AG04450 (cell line): Measurements from ENCODE around the gene ANXA8L1. TPM values are rescaled to one million over a fixed set of nuclear protein-coding genes. Genes with fewer than 3 reads are reported as not detected.
"Not testable (repeated sequence)": the region's sequence is repeated elsewhere in the genome, so short reads cannot be mapped to it uniquely, and the experiment has no call there.

ENCODE experiments used
- CTCF ChIA-PET: fragments of 300-600, 350-600 bp; formaldehyde crosslinking; extraction: SDS; loops from one replicate; lab custom pipeline; 2022; ENCODE audit warnings: antibody characterized with exemption, inconsistent platforms; lab: Charles Lee
- POLR2A ChIA-PET: fragments of 350-600 bp; formaldehyde crosslinking; extraction: SDS; loops from one replicate; lab custom pipeline; 2021; ENCODE audit warnings: antibody characterized with exemption, inconsistent platforms; lab: Yijun Ruan, JAX
- DNase-seq: peaks from one replicate; pipeline ENCODE4 v3.0.0-alpha.2; 2011; ENCODE audit warnings: low read depth, low spot score
- H3K27ac ChIP-seq: one replicate; pipeline ENCODE4 v1.5.1; 2012; ENCODE audit warnings: low read depth, low read length, control low read depth
- H3K27me3 ChIP-seq: one replicate; pipeline ENCODE4 v1.6.0; 2012; ENCODE audit warnings: low read length; ENCODE audit not compliant: control insufficient read depth, insufficient read depth
- H3K4me3 ChIP-seq: 2 replicates; pipeline ENCODE4 v1.5.1; 2011; ENCODE audit warnings: mild to moderate bottlenecking, low read depth, low read length, control low read depth
- H3K9me3 ChIP-seq: 2 replicates; pipeline ENCODE4 v1.5.1; 2012; ENCODE audit warnings: low read length; ENCODE audit not compliant: control insufficient read depth, insufficient read depth
- polyA plus RNA-seq: library from polyadenylated mRNA; depleted of rRNA; stranded (reverse); fragments of >200 nt; gene quantifications from 2 replicates; pipeline ENCODE4 v1.2.3, GENCODE V29; 2011

ANXA8L1 gene
- polyA plus RNA-seq, 1 experiment: 0.06 TPM

DNA sequence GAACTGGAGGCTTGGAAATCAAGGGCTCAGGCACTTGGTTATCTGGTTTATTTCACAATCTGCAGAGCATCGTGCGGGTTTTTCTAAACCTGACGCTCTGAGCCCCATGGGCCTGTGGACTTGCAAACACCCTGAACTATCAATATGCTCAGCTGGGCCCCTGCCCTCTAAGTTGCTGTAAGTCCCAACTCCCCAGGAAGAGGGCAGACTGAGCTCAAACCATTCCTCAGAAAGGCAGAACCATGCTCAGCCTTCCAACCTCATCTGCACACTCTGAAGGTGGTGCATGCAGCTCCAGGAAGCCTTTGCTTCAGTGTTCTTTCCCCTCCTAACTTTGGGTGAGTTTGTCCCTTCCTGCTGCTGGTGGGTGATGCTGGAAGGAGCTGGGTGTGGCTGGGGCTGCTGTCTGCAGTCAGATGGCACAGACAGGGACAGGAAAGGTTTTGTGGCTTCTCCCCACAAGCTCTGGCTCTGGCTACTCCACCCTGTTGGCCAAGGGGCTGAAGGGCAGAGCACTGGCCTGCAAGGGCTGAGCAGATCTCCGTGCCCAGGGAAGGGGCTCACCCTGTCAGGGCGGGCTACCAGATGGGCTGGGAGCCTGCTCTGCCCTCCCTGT lies 3.8 kb downstream of the ANXA8L1 start:
- POLR2A ChIA-PET, H3K27me3 ChIP-seq, H3K4me3 ChIP-seq, CTCF ChIA-PET, H3K27ac ChIP-seq, H3K9me3 ChIP-seq, DNase-seq: not testable (repeated sequence)

DNA sequence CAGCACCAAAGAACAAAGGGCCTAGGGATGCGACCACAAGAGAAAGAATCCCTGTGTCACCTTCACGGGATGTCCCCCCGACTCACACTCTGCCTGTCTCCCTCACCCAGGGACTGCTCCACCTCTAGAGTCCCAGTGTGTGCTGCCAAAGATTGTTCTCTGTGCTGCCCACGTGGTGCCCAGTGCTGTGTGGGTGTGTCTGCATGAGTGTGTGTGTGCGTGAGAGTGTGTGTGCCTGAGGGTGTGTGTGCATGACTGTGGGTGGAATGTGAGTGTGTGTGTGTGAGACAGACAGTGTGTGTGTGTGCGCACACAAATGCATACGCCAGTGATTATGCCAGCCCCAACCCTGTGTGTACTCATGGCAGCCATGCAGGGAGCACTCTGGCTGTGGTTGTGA lies 10.3 kb downstream of the ANXA8L1 start:
- H3K9me3 ChIP-seq: not testable (repeated sequence)

DNA sequence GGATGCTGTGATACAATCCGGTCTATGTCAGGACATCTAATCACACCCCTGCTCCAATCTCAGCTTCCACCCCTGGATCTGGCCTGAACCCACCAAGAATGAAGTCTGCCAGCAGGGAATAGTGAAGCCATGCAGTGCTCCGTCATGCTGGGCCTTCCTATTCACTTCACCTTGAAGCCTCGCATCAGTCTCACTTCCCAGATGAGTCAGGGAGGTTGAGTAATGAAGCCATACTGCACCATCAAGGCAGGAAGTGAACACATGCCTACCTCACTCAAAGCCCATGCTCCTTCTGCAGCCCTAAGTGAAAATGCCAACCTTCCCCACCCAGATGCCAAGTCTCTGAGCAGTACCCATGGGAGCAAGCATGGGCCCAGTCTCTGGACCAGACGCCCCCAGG lies 11.1 kb downstream of the ANXA8L1 start:
- H3K27me3 ChIP-seq, H3K4me3 ChIP-seq, H3K27ac ChIP-seq, CTCF ChIA-PET, DNase-seq, H3K9me3 ChIP-seq, POLR2A ChIA-PET: not testable (repeated sequence)

More for the DNA sequence above, 10.3 kb downstream of the ANXA8L1 start:
- POLR2A ChIA-PET, DNase-seq, H3K4me3 ChIP-seq, H3K27ac ChIP-seq, CTCF ChIA-PET, H3K27me3 ChIP-seq: not testable (repeated sequence)

DNA sequence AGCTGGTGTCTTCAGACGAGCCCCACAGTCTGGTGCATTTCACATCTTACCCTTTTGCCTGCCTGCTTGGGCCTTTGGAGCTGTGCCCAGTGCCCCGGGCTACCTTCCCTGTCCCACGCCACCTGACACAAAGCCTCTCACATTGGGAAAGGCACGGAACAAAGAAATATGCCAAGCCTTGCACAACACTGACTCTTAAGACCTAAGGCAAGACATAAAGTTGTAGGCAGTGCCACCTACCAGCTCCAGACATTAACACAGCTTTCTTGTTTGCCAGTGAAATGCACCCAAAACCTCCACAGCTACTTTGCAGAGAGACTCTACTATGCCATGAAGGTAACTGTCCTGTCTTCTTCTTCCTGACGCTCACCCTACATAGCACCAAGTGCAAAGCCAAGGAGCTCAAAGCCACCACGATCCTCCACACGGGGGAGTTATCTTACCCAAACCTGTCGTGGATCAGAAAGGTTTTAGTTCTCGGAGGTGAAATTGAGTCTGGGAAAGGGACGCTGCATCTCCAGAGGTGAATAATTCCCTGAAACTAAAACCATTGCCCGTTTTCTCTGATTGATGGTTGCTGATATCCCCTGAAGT lies 11.8 kb downstream of the ANXA8L1 start:
- H3K4me3 ChIP-seq, POLR2A ChIA-PET, H3K27ac ChIP-seq, H3K27me3 ChIP-seq, CTCF ChIA-PET, DNase-seq, H3K9me3 ChIP-seq: not testable (repeated sequence)

DNA sequence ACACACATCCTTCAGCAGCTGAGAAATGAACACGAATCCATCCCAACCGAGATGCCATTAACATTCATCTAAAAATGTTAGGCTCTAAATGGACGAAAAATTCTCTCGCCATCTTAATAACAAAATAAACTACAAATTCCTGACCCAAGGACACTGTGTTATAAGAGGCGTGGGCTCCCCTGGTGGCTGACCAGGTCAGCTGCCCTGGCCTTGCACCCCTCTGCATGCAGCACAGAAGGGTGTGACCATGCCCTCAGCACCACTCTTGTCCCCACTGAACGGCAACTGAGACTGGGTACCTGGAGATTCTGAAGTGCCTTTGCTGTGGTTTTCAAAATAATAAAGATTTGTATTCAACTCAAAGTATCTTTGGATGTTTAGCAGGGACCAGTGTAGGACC lies 15.8 kb downstream of the ANXA8L1 start:
- DNase-seq, H3K27me3 ChIP-seq, POLR2A ChIA-PET, CTCF ChIA-PET, H3K27ac ChIP-seq, H3K4me3 ChIP-seq, H3K9me3 ChIP-seq: not testable (repeated sequence)

DNA sequence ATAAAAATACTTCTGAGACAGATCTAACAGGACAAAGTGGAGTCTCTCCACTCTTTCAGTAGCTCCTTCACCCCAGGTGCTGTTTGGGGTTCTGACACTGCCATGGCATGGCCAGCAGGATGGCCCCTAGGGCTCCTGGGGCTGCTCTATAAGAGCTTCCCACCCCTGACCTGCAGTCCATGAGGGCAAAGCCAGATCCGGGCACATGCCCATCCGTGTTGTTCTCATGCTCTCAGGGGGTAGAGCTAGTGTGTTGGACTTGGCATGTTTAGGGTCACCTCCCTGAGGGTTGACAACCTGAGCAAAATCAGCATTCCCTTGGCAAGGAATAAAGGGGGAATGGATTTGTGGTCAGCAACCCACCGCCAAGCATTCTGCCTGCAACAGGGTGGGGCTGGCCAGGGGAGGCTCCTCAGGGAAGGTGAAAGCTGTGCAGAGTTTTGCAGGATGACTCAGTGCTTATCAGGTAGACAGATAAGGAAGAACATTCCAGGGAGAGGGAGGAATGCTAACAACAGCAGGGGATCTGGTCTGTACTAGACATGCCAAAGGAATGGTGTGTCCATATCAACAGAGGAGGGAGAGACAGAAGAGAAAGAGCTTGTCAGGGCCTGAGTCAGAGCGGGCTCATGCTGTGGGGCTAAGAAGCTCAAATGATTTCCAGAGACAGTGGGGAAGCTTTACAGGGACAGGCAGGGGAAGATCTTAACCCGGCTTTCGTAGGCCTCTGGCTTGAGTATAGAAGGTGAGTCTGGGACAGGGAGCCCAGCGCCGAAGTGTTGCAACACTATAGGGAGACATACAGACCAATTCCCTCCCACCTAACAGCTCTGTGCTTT lies 21.1 kb downstream of the ANXA8L1 start:
- H3K9me3 ChIP-seq, DNase-seq, H3K4me3 ChIP-seq, H3K27me3 ChIP-seq, POLR2A ChIA-PET, CTCF ChIA-PET: not testable (repeated sequence)
- peak overlapping the region; percentile 47 for H3K27ac ChIP-seq

DNA sequence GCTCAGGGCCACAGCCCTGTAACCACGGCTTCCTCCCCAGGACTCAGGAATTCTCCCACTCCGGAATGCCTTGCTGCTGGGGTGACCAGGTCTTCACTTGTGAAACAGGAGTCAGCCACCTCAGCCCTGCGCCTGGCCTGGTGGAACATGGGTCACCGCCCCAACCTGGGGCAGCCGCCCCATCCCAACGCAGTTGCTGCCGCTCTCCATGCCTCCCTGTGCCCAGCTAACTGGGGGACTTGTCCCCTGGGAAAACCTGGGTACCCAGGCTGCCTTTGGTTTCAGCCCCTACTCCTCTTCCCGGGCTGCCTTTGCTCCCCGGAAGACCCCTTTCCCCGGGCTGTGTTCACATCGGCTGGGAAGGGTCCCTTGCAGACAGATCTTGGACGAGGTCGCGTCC lies 22.2 kb downstream of the ANXA8L1 start:
- H3K4me3 ChIP-seq, H3K27me3 ChIP-seq, DNase-seq, H3K9me3 ChIP-seq, POLR2A ChIA-PET, CTCF ChIA-PET: not testable (repeated sequence)
- peak overlapping the region; percentile 73 for H3K27ac ChIP-seq

DNA sequence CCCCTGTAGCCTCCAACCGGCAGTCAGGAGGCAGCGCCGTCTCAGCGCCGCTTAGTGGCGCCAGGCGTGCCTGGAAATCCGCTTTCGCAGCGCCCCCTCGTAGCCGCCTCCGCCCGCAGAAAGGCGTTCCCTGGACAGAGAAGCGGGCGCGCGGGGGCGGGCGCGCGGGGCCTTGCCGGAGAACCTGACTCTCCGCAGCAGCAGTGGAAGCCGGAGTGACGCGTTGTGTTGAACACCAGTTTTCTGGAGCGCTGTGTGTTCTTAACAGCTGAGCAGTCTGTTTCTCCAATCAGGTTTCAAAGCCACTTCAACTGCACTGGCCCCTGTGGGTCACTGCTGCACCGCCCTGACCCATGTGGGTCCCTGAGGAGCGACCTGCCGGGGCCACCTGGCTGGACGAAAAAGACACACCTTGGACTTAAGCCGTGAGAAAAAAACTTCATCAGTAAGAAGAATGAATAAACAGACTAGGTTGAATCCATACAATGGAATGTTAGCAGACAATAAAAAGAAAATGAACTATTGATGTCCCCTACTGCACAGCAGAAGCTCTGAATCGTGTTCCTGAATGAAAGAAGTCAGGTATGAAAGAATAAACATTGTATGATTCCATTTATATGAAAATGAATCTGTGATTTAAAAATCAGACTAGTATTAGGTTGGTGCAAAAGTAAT lies 22.8 kb downstream of the ANXA8L1 start:
- H3K4me3 ChIP-seq: peak overlapping the region; percentile 56
- H3K27me3 ChIP-seq, CTCF ChIA-PET, POLR2A ChIA-PET, H3K9me3 ChIP-seq, DNase-seq: not testable (repeated sequence)
- H3K27ac ChIP-seq: peak overlapping the region; percentile 84

DNA sequence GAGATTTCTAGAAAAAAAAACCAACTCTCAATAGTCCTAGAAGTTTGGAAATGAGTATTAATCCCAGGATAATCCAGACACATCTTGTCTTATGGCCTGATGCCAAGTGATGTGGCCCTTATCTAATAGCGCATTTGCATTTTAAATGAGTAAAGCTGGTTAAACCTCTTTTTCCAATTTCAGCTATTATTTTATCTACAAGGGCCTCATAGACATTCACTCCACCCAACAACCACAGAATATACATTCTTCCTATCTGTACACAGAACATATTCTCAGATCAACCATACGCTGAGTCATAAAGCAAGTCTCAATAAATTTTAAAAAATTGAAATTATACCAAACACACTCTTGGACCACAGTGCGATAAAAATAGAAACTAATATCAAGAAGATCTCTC lies 34.0 kb downstream of the ANXA8L1 start:
- not testable (repeated sequence) for DNase-seq

DNA sequence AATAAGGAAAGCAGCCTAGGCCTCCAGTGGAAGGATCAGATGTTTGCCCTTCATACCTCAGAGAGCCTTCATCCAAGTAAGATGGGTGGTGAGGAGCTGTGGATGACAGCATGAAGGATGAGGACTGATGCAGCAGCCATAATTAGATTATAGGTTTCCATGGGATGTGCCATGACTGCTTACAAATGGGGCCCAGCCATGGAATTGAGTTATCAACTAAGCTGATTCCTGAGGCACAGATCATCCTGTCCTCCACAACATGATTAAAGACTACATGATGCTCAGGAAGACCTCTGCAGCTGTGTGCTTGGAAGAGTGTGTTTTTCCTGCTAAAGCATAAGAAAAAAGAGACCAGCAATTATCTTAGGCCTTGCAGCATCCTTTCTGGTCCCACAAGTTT lies 35.5 kb downstream of the ANXA8L1 start:
- DNase-seq, H3K27me3 ChIP-seq, H3K4me3 ChIP-seq, POLR2A ChIA-PET, H3K9me3 ChIP-seq, CTCF ChIA-PET, H3K27ac ChIP-seq: not testable (repeated sequence)

More for the DNA sequence above, 34.0 kb downstream of the ANXA8L1 start:
- POLR2A ChIA-PET, H3K27me3 ChIP-seq, H3K4me3 ChIP-seq, H3K27ac ChIP-seq, CTCF ChIA-PET, H3K9me3 ChIP-seq: not testable (repeated sequence)

DNA sequence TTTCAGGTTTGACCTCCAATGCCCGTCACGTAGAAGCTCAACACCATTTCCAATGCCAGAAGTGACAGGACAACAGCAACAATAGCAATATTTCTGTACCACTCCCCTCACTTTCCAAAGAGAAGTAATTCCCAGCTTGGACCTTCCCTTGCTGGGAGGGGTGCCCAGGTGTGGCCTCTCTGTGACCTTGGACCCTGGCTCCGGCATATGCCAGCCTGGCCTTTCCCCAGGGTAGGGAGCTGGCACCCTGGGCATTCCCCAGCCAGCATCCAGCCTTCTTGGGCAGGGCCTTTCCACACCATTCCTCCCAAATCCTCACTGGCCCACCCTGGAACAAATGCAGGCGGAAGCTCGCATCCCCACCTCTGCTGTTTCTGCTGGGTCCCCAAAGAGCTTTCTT lies 37.1 kb downstream of the ANXA8L1 start:
- POLR2A ChIA-PET, DNase-seq, H3K4me3 ChIP-seq, H3K27ac ChIP-seq, CTCF ChIA-PET, H3K9me3 ChIP-seq, H3K27me3 ChIP-seq: not testable (repeated sequence)
